Transverse colon (tissue), 3 donors: ENCODE data around the gene WWC1.

Experiments
- CTCF ChIP-seq, 5 experiments: fragments of 200-600 bp in 3 of 5; fragments of 450-650 bp in 2 of 5; sonication (generic) in 3 of 5; IDR thresholded peaks; 1 replicate in 2 of 5; 2 replicates in 3 of 5; pipeline ENCODE4 v1.5.1; 2016 to 2017; ENCODE audit warnings: antibody characterized with exemption in 5 of 5, inconsistent platforms in 3 of 5, mild to moderate bottlenecking in 2 of 5, moderate library complexity in 1 of 5
- POLR2A ChIP-seq: fragments of 450-650 bp; IDR thresholded peaks from one replicate; pipeline ENCODE4 v1.6.1; 2016; ENCODE audit warnings: antibody characterized with exemption, mild to moderate bottlenecking, moderate library complexity

GRCh38 chr5:168467755-168468330 is 176.4 kb downstream of the WWC1 start:
- TF ChIP-seq CTCF (IDR thresholded peaks at IDR 0.05) (no peak), POLR2A (no peak)
